B cell (primary cell): ENCODE data around the gene AGTR1. TPM values are rescaled to one million over a fixed set of nuclear protein-coding genes. Genes with fewer than 3 reads are reported as not detected.

ENCODE experiments used
- ATAC-seq: fragments of 200-7000 bp; cut with Tn5 transposase; one replicate; pipeline ENCODE4 v1.10.0; 2021; ENCODE audit warnings: low read depth, mild to moderate bottlenecking, moderate number of reproducible peaks, moderate library complexity
- CTCF ChIA-PET: fragments of 350-600 bp; sonication (Branson Sonifier 250); formaldehyde crosslinking; loops from one replicate; lab custom pipeline; 2021; ENCODE audit warnings: antibody characterized with exemption, inconsistent platforms; lab: Charles Lee
- POLR2A ChIA-PET: fragments of 350-600 bp; sonication (Branson Sonifier 250); formaldehyde crosslinking; loops from one replicate; lab custom pipeline; 2021; ENCODE audit warnings: antibody characterized with exemption; lab: Charles Lee
- DNase-seq: peaks from one replicate; pipeline ENCODE4 v3.0.0; 2013
- H2AFZ ChIP-seq: 2 replicates; pipeline ENCODE4 v1.6.1; 2012; ENCODE audit warnings: mild to moderate bottlenecking, low read depth, low read length; ENCODE audit not compliant: insufficient read depth, poor library complexity, severe bottlenecking
- H3K27ac ChIP-seq, 2 donors: 1 replicate in 1 of 2; 2 replicates in 1 of 2; pipeline ENCODE4 v1.5.1; 2012 to 2013; ENCODE audit warnings: low read length in 2 of 2, mild to moderate bottlenecking in 2 of 2, moderate library complexity in 1 of 2
- H3K27me3 ChIP-seq, 4 experiments: fragments of 200-600 bp in 1 of 4; sonication (generic) in 1 of 4; replicated peaks in 1 of 4; 1 replicate in 2 of 4; 2 replicates in 2 of 4; pipeline versions ENCODE4 v1.6.1 to v1.7.0; 2013 to 2016; ENCODE audit warnings: low read length in 3 of 4, mild to moderate bottlenecking in 2 of 4, mixed read lengths in 1 of 4, moderate library complexity in 1 of 4; ENCODE audit not compliant: insufficient read depth in 4 of 4, control insufficient read depth in 3 of 4; ENCODE audit errors: control extremely low read depth in 1 of 4
- H3K36me3 ChIP-seq, 2 experiments: replicated peaks in 1 of 2; 1 replicate in 1 of 2; 2 replicates in 1 of 2; pipeline versions ENCODE4 v1.6.1 to v1.7.1; 2013; ENCODE audit warnings: low read length in 1 of 2; ENCODE audit not compliant: insufficient read depth in 2 of 2, control insufficient read depth in 1 of 2; ENCODE audit errors: control extremely low read depth in 1 of 2, extremely low read depth in 1 of 2
- H3K4me1 ChIP-seq, 2 donors: fragments of 200-600 bp in 1 of 2; sonication (generic) in 1 of 2; 1 replicate in 1 of 2; 2 replicates in 1 of 2; pipeline versions ENCODE4 v1.5.1 to v1.6.1; 2013 to 2017; ENCODE audit warnings: low read length in 2 of 2; ENCODE audit not compliant: control insufficient read depth in 2 of 2, insufficient read depth in 2 of 2
- H3K4me2 ChIP-seq: replicated peaks from 2 replicates; pipeline ENCODE3; 2012; ENCODE audit warnings: mild to moderate bottlenecking, low read depth, low read length; ENCODE audit not compliant: poor library complexity, severe bottlenecking
- H3K4me3 ChIP-seq, 5 experiments: fragments of 200-600 bp in 1 of 5; sonication (generic) in 1 of 5; 1 replicate in 3 of 5; 2 replicates in 2 of 5; pipeline versions ENCODE4 v1.5.1 to v1.7.0; 2011 to 2016; ENCODE audit warnings: low read length in 4 of 5, mild to moderate bottlenecking in 4 of 5, low read depth in 2 of 5, control low read depth in 1 of 5, moderate library complexity in 1 of 5; ENCODE audit not compliant: insufficient read depth in 1 of 5; ENCODE audit errors: control extremely low read depth in 1 of 5, extremely low read depth in 1 of 5
- H3K79me2 ChIP-seq: fragments of 200-600 bp; sonication (generic); one replicate; pipeline ENCODE4 v1.6.0; 2016; ENCODE audit warnings: low read length; ENCODE audit not compliant: control insufficient read depth, insufficient read depth
- H3K9ac ChIP-seq: fragments of 200-600 bp; sonication (generic); 2 replicates; pipeline ENCODE4 v1.6.1; 2017; ENCODE audit warnings: mild to moderate bottlenecking, low read length, moderate library complexity
- H3K9me3 ChIP-seq, 3 donors: one replicate each; pipeline versions ENCODE4 v1.6.1 to v1.7.1; 2013; ENCODE audit warnings: low read length in 2 of 3; ENCODE audit not compliant: control insufficient read depth in 2 of 3, insufficient read depth in 1 of 3; ENCODE audit errors: control extremely low read depth in 1 of 3
- H4K20me1 ChIP-seq: 2 replicates; pipeline ENCODE4 v1.6.0; 2012; ENCODE audit warnings: mild to moderate bottlenecking, low read length; ENCODE audit not compliant: insufficient read depth, control insufficient read depth, poor library complexity, severe bottlenecking
- H3K27ac Mint-ChIP-seq: one replicate; pipeline ENCODE4 v1.8.0; 2021; ENCODE audit warnings: mixed read lengths
- H3K27me3 Mint-ChIP-seq: one replicate; pipeline ENCODE4 v1.8.0; 2021; ENCODE audit warnings: mixed read lengths
- H3K4me1 Mint-ChIP-seq: one replicate; pipeline ENCODE4 v1.8.0; 2021; ENCODE audit warnings: mixed read lengths
- H3K4me3 Mint-ChIP-seq: one replicate; pipeline ENCODE4 v1.8.0; 2021; ENCODE audit warnings: mixed read lengths
- H3K9me3 Mint-ChIP-seq: one replicate; pipeline ENCODE4 v1.8.0; 2022; ENCODE audit warnings: mixed read lengths; ENCODE audit not compliant: insufficient read depth
- EZH2 ChIP-seq: IDR thresholded peaks from 2 replicates; pipeline ENCODE4 v1.6.1; 2012; ENCODE audit warnings: borderline replicate concordance, low read depth, mild to moderate bottlenecking, moderate library complexity, low read length; ENCODE audit not compliant: insufficient read depth, poor library complexity, severe bottlenecking
- WGBS: methylation state at CpG from one replicate; pipeline ENCODE4 v1.1.5; 2013; ENCODE audit warnings: missing lambda C conversion rate; ENCODE audit not compliant: insufficient coverage; 5-methylcytosine and 5-hydroxymethylcytosine counted together
- intact Hi-C: fragments of 100-400 bp; cut with micrococcal nuclease; formaldehyde crosslinking; loops from one replicate; pipeline ENCODE4 v1.10.0; 2022
- polyA plus RNA-seq: library from polyadenylated mRNA; depleted of rRNA; stranded (reverse); fragments of >200 nt; gene quantifications from 2 replicates; pipeline ENCODE4 v1.2.3, GENCODE V29; 2012
- total RNA-seq, 2 donors: library from RNA; stranded (reverse); fragments of 120-200 nt in 1 of 2; gene quantifications; 1 replicate in 1 of 2; 2 replicates in 1 of 2; pipeline versions ENCODE4 v1.2.3 to v1.2.4, GENCODE V29; 2013 to 2022
- TF ChIP-seq, protein P1 (sequence below): fragments of 200-600 bp; IDR thresholded peaks from one replicate; pipeline ENCODE4 v1.8.0; 2022; ENCODE audit warnings: antibody characterized with exemption, mild to moderate bottlenecking

The AGTR1 gene
- total and polyA plus RNA-seq, 2 donors (not counting 1 experiment from before 2014, with no cell fraction given): not detected

DNA sequence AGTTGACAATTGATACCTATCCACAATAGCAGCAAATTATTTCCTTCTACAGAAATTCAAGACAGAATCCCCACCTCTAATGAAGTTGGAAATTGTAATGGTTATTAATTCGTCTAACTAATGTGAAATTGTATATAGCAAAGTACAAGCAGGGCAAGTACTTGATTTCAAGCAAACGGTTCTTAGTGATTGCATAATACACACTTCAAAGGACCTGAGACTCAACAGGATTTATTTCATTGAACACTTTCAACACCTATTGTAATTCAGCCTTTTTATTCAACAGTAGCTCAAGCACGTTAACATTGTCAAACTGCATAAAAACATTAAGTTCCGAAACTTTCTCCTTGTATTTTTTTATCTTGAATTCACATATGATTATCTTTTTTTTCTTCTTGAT lies 40.2 kb upstream of the AGTR1 start:
- no peak overlapping the region for H3K27ac Mint-ChIP-seq
- ChIA-PET POLR2A (no interaction called here), CTCF (no interaction called here)
- TF ChIP-seq EZH2: no peak
- TF ChIP-seq, protein P1, sequence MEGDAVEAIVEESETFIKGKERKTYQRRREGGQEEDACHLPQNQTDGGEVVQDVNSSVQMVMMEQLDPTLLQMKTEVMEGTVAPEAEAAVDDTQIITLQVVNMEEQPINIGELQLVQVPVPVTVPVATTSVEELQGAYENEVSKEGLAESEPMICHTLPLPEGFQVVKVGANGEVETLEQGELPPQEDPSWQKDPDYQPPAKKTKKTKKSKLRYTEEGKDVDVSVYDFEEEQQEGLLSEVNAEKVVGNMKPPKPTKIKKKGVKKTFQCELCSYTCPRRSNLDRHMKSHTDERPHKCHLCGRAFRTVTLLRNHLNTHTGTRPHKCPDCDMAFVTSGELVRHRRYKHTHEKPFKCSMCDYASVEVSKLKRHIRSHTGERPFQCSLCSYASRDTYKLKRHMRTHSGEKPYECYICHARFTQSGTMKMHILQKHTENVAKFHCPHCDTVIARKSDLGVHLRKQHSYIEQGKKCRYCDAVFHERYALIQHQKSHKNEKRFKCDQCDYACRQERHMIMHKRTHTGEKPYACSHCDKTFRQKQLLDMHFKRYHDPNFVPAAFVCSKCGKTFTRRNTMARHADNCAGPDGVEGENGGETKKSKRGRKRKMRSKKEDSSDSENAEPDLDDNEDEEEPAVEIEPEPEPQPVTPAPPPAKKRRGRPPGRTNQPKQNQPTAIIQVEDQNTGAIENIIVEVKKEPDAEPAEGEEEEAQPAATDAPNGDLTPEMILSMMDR: no peak
- H3K9me3 ChIP-seq: no peaks in the 10 kb centered on the region
- H3K4me1 Mint-ChIP-seq: no peaks in the 10 kb centered on the region
- H3K4me3 Mint-ChIP-seq: no peak overlapping the region
- no peaks in the 10 kb centered on the region for H4K20me1 ChIP-seq
- no peaks in the 10 kb centered on the region for H3K27me3 ChIP-seq
- H3K4me3 ChIP-seq: no peak overlapping the region
- no peak overlapping the region for H3K4me2 ChIP-seq
- H3K79me2 ChIP-seq: no peaks in the 10 kb centered on the region
- DNase-seq (no peak), ATAC-seq (no peak)
- H3K36me3 ChIP-seq: no peaks in the 10 kb centered on the region
- H3K9me3 Mint-ChIP-seq: no peaks in the 10 kb centered on the region
- no peaks in the 10 kb centered on the region for H3K4me1 ChIP-seq
- intact Hi-C loops: no loop called here
- no peak overlapping the region for H2AFZ ChIP-seq
- no peak overlapping the region for H3K9ac ChIP-seq
- no peaks in the 10 kb centered on the region for H3K27me3 Mint-ChIP-seq
- no peak overlapping the region for H3K27ac ChIP-seq
- no CpG with 5 or more reads among the region's 4 CpGs for WGBS

DNA sequence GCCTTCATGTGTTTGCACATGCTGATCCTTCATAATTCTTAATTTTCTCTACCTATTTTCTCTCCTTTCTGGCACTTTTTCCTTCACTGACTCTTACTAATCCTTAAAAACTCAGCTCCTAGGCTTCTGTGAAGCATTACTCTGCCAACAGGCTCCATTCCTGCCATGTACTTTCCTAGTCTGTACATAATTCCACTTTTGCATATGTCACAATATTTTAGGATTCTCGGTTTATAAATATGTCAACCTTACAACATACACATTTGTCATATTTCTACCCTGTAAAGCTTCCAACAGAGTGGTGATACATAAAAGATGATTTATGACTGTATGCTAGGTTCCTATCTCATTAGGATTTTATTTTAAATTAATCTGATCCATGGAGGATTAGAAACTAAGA lies 38.2 kb upstream of the AGTR1 start:
- Histone ChIP-seq H3K36me3 (no peaks in the 10 kb centered on the region), H3K79me2 (no peaks in the 10 kb centered on the region), H3K9me3 (no peaks in the 10 kb centered on the region), H3K4me1 (no peaks in the 10 kb centered on the region), H4K20me1 (no peaks in the 10 kb centered on the region), H2AFZ (no peak overlapping the region), H3K4me3 (no peak overlapping the region), H3K4me2 (no peak overlapping the region), H3K27ac (no peak overlapping the region), H3K9ac (no peak overlapping the region), H3K27me3 (no peaks in the 10 kb centered on the region)
- Mint-ChIP-seq H3K27me3 (no peaks in the 10 kb centered on the region), H3K4me3 (no peak overlapping the region), H3K4me1 (no peaks in the 10 kb centered on the region), H3K9me3 (no peaks in the 10 kb centered on the region), H3K27ac (no peak overlapping the region)
- no peak for ATAC-seq
- TF ChIP-seq, protein P1: no peak
- no peak for TF ChIP-seq EZH2
- ChIA-PET POLR2A (no interaction called here), CTCF (no interaction called here)
- intact Hi-C loops: no loop called here
- no peak for DNase-seq
- no CpG with 5 or more reads among the region's 1 CpG for WGBS
